NT2/D1 (cell line): ENCODE measurements around the gene NAALADL1.

Experiments
- DNase-seq: peaks from one replicate; pipeline ENCODE4 v3.0.0-alpha.2; 2011; ENCODE audit warnings: low read depth, low spot score
- H3K27me3 ChIP-seq: 2 replicates; pipeline ENCODE4 v1.6.0; 2011; ENCODE audit warnings: mild to moderate bottlenecking; ENCODE audit not compliant: insufficient read length, insufficient read depth
- H3K36me3 ChIP-seq: 2 replicates; pipeline ENCODE4 v1.6.1; 2011; ENCODE audit warnings: mild to moderate bottlenecking, low read length, mixed read lengths; ENCODE audit not compliant: insufficient read depth, insufficient read length
- H3K4me1 ChIP-seq: 2 replicates; pipeline ENCODE4 v1.5.1; 2011; ENCODE audit not compliant: insufficient read depth, insufficient read length
- H3K4me3 ChIP-seq: 2 replicates; pipeline ENCODE4 v1.5.1; 2011; ENCODE audit warnings: low read depth; ENCODE audit not compliant: insufficient read length
- H3K9ac ChIP-seq: 2 replicates; pipeline ENCODE4 v1.6.0; 2011; ENCODE audit warnings: low read depth; ENCODE audit not compliant: insufficient read length
- H3K9me3 ChIP-seq: 2 replicates; pipeline ENCODE4 v1.5.1; 2011; ENCODE audit warnings: mild to moderate bottlenecking, low read length; ENCODE audit not compliant: insufficient read depth
- SUZ12 ChIP-seq: IDR thresholded peaks from 2 replicates; pipeline ENCODE4 v1.6.1; 2011; ENCODE audit not compliant: insufficient read length, insufficient read depth; ENCODE audit errors: extremely low read depth
- YY1 ChIP-seq: IDR thresholded peaks from 2 replicates; pipeline ENCODE4 v1.6.1; 2011; ENCODE audit not compliant: insufficient read length, insufficient read depth
- ZNF274 ChIP-seq: IDR thresholded peaks from 2 replicates; pipeline ENCODE4 v1.6.1; 2011; ENCODE audit warnings: mild to moderate bottlenecking, low read depth, low read length

NAALADL1 gene

DNA sequence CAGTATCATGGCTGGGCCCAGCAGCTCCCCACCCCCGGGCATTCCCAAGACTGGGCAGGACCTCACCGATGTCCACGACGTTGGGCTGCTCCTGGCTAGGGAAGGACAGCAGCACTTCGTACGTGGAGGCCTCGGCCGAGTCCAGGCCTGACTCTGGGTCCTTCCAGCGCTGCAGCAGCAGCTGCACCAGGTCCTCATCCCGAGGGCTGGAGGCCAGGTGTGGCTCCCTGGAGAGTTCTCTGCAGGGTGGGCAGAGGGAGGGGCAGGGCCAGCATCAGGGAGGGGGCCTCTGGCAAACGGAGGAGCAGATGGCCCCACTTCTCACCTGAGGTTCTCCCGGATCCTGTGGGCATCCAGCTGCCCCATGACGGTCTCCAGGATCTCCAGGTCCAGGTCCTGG is 341 bp downstream of the NAALADL1 start:
- Histone ChIP-seq H3K4me1 (peaks cover 2% of the 10 kb centered on the region), H3K9ac (no peak overlapping the region), H3K4me3 (no peak overlapping the region), H3K27me3 (no peaks in the 10 kb centered on the region), H3K36me3 (no peaks in the 10 kb centered on the region), H3K9me3 (no peaks in the 10 kb centered on the region)
- no peak for DNase-seq
- TF ChIP-seq YY1 (no peak), ZNF274 (no peak), SUZ12 (no peak)

DNA sequence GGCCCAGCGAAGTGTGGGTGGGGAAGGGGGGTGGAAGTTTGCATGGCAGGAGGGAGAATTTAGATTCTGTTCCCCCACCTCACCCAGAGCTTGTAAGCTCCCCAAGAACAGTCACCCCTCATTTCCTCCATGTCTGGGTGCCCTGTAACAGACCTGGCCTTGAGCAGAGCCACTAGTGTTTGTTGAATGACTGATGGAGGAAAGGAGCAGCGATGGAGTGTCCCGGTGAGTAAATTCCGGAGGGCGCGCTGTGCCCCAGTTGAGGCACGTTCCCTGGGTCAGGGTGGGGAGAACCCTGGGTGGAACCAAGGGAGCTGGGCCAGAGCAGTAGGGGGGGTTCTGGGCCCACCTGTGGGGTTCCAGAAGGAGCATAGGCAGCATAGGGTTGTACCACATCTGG is 827 bp downstream of the NAALADL1 start:
- H3K27me3 ChIP-seq = no peaks in the 10 kb centered on the region
- H3K4me3 ChIP-seq = no peak overlapping the region
- no peak for DNase-seq
- no peak overlapping the region for H3K9ac ChIP-seq
- H3K36me3 ChIP-seq = no peaks in the 10 kb centered on the region
- H3K4me1 ChIP-seq = peaks cover 4% of the 10 kb centered on the region
- no peaks in the 10 kb centered on the region for H3K9me3 ChIP-seq
- TF ChIP-seq ZNF274 = no peak
- TF ChIP-seq YY1 = no peak
- TF ChIP-seq SUZ12 = no peak

- no peaks in the 10 kb centered on the region for H3K27me3 ChIP-seq
- DNase-seq = no peak
Measured at GRCh38 chr11:65056999-65057398, 1.4 kb downstream of the NAALADL1 start.

GRCh38 chr11:65055538-65055937 is 2.8 kb downstream of the NAALADL1 start:
- no peak for DNase-seq
- H3K4me3 ChIP-seq = no peak overlapping the region
- no peaks in the 10 kb centered on the region for H3K36me3 ChIP-seq
- no peaks in the 10 kb centered on the region for H3K9me3 ChIP-seq
- no peaks in the 10 kb centered on the region for H3K27me3 ChIP-seq
- H3K4me1 ChIP-seq = peaks cover 4% of the 10 kb centered on the region
- no peak for TF ChIP-seq ZNF274
- TF ChIP-seq YY1 = no peak
- TF ChIP-seq SUZ12 = no peak
- no peak overlapping the region for H3K9ac ChIP-seq

More at GRCh38 chr11:65056999-65057398, 1.4 kb downstream of the NAALADL1 start:
- no peaks in the 10 kb centered on the region for H3K9me3 ChIP-seq
- H3K36me3 ChIP-seq = no peaks in the 10 kb centered on the region
- TF ChIP-seq YY1 (no peak), SUZ12 (no peak), ZNF274 (no peak)
- H3K4me3 ChIP-seq = no peak overlapping the region
- H3K9ac ChIP-seq = no peak overlapping the region
- peaks cover 4% of the 10 kb centered on the region for H3K4me1 ChIP-seq

- Histone ChIP-seq H3K4me1 (peaks cover 4% of the 10 kb centered on the region), H3K36me3 (no peaks in the 10 kb centered on the region), H3K27me3 (no peaks in the 10 kb centered on the region), H3K9me3 (no peaks in the 10 kb centered on the region), H3K9ac (no peak overlapping the region), H3K4me3 (no peak overlapping the region)
- TF ChIP-seq SUZ12 = no peak
- TF ChIP-seq ZNF274 = no peak
- TF ChIP-seq YY1 = no peak
- no peak for DNase-seq
Measured at GRCh38 chr11:65053827-65054508, 4.4 kb downstream of the NAALADL1 start.

DNA sequence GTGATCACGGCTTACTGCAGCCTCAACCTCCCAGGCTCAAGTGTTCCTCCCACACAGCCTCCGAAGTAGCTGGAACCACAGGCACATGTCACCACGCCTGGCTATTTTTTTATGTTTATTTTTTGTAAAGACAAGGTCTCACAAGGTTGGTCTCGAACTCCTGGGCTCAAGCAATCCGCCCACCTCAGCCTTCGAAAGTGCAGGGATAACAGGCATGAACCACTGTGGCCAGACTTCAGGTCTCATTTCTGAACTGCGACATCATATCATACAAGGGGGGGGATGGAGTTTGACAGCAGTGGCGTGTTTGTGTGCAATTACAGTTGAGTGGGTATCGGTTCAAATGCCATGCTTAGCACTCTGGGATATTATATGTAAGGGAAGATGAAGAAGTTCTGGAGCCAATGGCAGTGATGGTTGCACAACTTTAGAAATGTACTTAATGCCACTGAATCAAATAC is 6.9 kb downstream of the NAALADL1 start:
- Histone ChIP-seq H3K4me3 (no peak overlapping the region), H3K36me3 (peaks cover 7% of the 10 kb centered on the region), H3K9ac (no peak overlapping the region), H3K4me1 (peaks cover 6% of the 10 kb centered on the region), H3K9me3 (no peaks in the 10 kb centered on the region), H3K27me3 (no peaks in the 10 kb centered on the region)
- no peak for TF ChIP-seq ZNF274
- no peak for TF ChIP-seq YY1
- TF ChIP-seq SUZ12 = no peak
- DNase-seq = no peak

- no peak overlapping the region for H3K4me3 ChIP-seq
- DNase-seq = no peak
- peaks cover 12% of the 10 kb centered on the region for H3K4me1 ChIP-seq
- TF ChIP-seq YY1 (no peak), SUZ12 (no peak), ZNF274 (no peak)
- H3K27me3 ChIP-seq = no peaks in the 10 kb centered on the region
- peaks cover 42% of the 10 kb centered on the region for H3K36me3 ChIP-seq
- no peaks in the 10 kb centered on the region for H3K9me3 ChIP-seq
- H3K9ac ChIP-seq = no peak overlapping the region
Measured at GRCh38 chr11:65047581-65048422, 10.6 kb downstream of the NAALADL1 start.
